Lung (tissue), 12 donors: ENCODE measurements around the gene SPRR5. TPM values are rescaled to one million over a fixed set of nuclear protein-coding genes. Genes with fewer than 3 reads are reported as not detected.

ENCODE experiments used
- ATAC-seq: fragments of 200-7000 bp; cut with Tn5 transposase; one replicate; pipeline ENCODE4 v1.9.1; 2020; ENCODE audit warnings: moderate number of reproducible peaks; ENCODE audit not compliant: insufficient read depth, low FRiP score
- DNase-seq, 3 donors: peaks; one replicate each; pipeline ENCODE4 v3.0.0-alpha.2; 2013 to 2017
- H3K27ac ChIP-seq, 2 donors: one replicate each; pipeline ENCODE4 v1.5.1; 2013; ENCODE audit warnings: mild to moderate bottlenecking in 2 of 2, moderate library complexity in 2 of 2, control low read depth in 1 of 2, inconsistent platforms in 1 of 2, low read depth in 1 of 2, low read length in 1 of 2
- H3K27me3 ChIP-seq, 3 donors: one replicate each; pipeline ENCODE4 v1.5.1; 2013; ENCODE audit warnings: low read length in 2 of 3; ENCODE audit not compliant: control insufficient read depth in 3 of 3, insufficient read depth in 3 of 3
- H3K36me3 ChIP-seq, 4 donors: one replicate each; pipeline ENCODE4 v1.5.1; 2013; ENCODE audit warnings: low read length in 4 of 4, mild to moderate bottlenecking in 1 of 4, moderate library complexity in 1 of 4; ENCODE audit not compliant: control insufficient read depth in 4 of 4, insufficient read depth in 4 of 4
- H3K4me1 ChIP-seq, 5 donors: one replicate each; pipeline ENCODE4 v1.5.1; 2013; ENCODE audit warnings: low read length in 5 of 5, mild to moderate bottlenecking in 2 of 5, moderate library complexity in 1 of 5; ENCODE audit not compliant: control insufficient read depth in 5 of 5, insufficient read depth in 5 of 5
- H3K4me3 ChIP-seq: one replicate; pipeline ENCODE4 v1.5.1; 2013; ENCODE audit warnings: mild to moderate bottlenecking, control low read depth, moderate library complexity
- H3K9ac ChIP-seq, 2 donors: one replicate each; pipeline ENCODE4 v1.5.1; 2013; ENCODE audit warnings: low read length in 2 of 2, control low read depth in 1 of 2; ENCODE audit not compliant: insufficient read depth in 1 of 2
- H3K9me3 ChIP-seq, 4 donors: one replicate each; pipeline ENCODE4 v1.5.1; 2013; ENCODE audit warnings: low read length in 3 of 4, mild to moderate bottlenecking in 1 of 4, moderate library complexity in 1 of 4; ENCODE audit not compliant: control insufficient read depth in 4 of 4, insufficient read depth in 3 of 4
- CTCF ChIP-seq: IDR thresholded peaks from 2 replicates; pipeline ENCODE4 v1.5.1; 2012; ENCODE audit warnings: mild to moderate bottlenecking; ENCODE audit errors: control extremely low read depth, extremely low read depth
- WGBS, 2 donors: extraction: QIAGEN DNeasy Blood & Tissue Kit; methylation state at CpG; one replicate each; pipeline ENCODE4 v1.1.7; 2013; 5-methylcytosine and 5-hydroxymethylcytosine counted together
- polyA plus RNA-seq, 2 donors: library from polyadenylated mRNA; stranded (reverse); fragments of 200-250 nt; gene quantifications; one replicate each; pipeline ENCODE4 v1.2.1, GENCODE V29; 2013
- total RNA-seq, 2 donors: library from RNA; depleted of rRNA in 1 of 2; stranded (reverse); fragments of >200 nt in 1 of 2; gene quantifications; one replicate each; pipeline ENCODE4 v1.2.1, GENCODE V29; 2014 to 2021
- donor health status: control.
- donor health status: control.
- donor health status: Bipolar disorder and iron deficiency.
- donor health status: healthy.
- donor health status: DM: yes; HTN: yes; CAD: no.

The SPRR5 gene
- total and polyA plus RNA-seq, 4 donors = 0.05 TPM; not detected in 3

DNA sequence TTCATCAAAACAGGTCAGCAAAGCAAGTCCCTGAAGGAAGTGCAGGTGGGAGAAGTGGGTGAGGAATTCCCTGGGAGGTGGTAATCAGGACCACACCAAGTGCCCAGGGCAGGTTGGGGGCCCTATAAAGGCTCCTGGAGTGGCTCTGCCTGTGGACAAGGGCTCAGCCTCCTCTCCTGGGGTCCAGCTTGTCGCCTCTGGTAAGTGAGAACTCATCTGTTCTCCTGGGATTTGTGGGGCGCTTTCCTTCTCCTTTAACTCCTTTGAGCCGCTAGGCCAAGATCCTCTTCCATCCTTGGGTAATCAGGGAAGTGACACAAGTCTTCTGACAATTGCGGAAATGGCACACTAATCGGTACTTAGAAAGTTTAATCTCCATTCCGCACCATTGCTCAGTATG lies 23.5 kb downstream of the SPRR5 start, which contains the start of gene SPRR4:
Gene SPRR4 (plus strand): TSS at position 154 of the 400 bp plus-strand sequence. CDS start 1,243 bp downstream, outside the sequence.
- 85 to 90% methylated on average over 6 of the region's 6 CpGs for WGBS, 2 donors

DNA sequence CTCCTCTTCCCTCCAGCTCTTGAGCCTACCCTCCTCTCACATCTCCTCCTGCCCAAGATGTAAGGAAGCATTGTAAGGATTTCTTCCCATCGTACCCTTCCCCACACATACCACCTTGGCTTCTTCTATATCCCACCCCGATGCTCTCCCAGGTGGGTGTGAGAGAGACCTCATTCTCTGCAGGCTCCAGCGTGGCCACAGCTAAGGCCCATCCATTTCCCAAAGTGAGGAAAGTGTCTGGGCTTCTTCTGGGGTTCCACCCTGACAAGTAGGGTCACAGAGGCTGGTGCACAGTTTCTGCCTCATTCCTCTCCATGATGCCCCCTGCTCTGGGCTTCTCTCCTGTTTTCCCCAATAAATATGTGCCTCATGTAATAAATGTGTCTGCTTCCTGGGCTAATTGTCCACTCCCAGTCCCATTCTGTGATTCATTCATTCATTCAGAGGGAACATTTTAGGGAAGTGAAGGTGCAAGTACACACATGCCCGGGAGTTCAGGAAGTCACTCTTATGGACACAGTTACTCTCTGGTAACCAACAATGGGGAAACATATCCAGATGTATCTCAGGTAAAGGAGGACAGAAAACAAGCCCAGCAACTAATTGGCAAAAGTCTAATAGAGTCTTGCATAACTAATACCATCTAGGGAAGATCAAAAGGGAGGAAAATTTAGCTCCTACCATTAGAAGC lies 25.3 kb downstream of the SPRR5 start:
- 73 to 75% methylated on average over 4 of the region's 4 CpGs for WGBS, 2 donors

More for the DNA sequence above, 23.5 kb downstream of the SPRR5 start, which contains the start of gene SPRR4:
- ATAC-seq (no peak), DNase-seq (no peak)
- Histone ChIP-seq H3K36me3 (no peaks in the 10 kb centered on the region), H3K27me3 (peaks cover 0 to under 1% (median 0%) of the 10 kb centered on the region in 3 donors), H3K4me3 (no peak within 1 kb of the TSS), H3K4me1 (no peaks in the 10 kb centered on the region), H3K9ac (no peak within 1 kb of the TSS), H3K27ac (no peak within 1 kb of the TSS), H3K9me3 (peaks cover 0 to 6% (median 0%) of the 10 kb centered on the region in 4 donors)
- no peak for TF ChIP-seq CTCF

GRCh38 chr1:152976688-152977087 lies 29.7 kb downstream of the SPRR5 start:
- Histone ChIP-seq H3K27me3 (no peaks in the 10 kb centered on the region), H3K4me3 (no peak overlapping the region), H3K36me3 (no peaks in the 10 kb centered on the region), H3K9ac (no peak overlapping the region), H3K9me3 (peaks cover 0 to 5% (median 0%) of the 10 kb centered on the region in 4 donors), H3K27ac (no peak overlapping the region), H3K4me1 (no peaks in the 10 kb centered on the region)
- 69 to 79% methylated on average over 1 of the region's 1 CpG for WGBS, 2 donors
- TF ChIP-seq CTCF = no peak
- DNase-seq = no peak
- ATAC-seq = no peak

More for the DNA sequence above, 25.3 kb downstream of the SPRR5 start:
- Histone ChIP-seq H3K4me3 (no peak overlapping the region), H3K4me1 (no peaks in the 10 kb centered on the region), H3K36me3 (no peaks in the 10 kb centered on the region), H3K27ac (no peak overlapping the region), H3K27me3 (no peaks in the 10 kb centered on the region), H3K9ac (no peak overlapping the region), H3K9me3 (peaks cover 0 to 6% (median 0%) of the 10 kb centered on the region in 4 donors)
- no peak for TF ChIP-seq CTCF
- DNase-seq (no peak), ATAC-seq (no peak)
